H1 (cell line): ENCODE data around the gene SGCD. TPM values are rescaled to one million over a fixed set of nuclear protein-coding genes. Genes with fewer than 3 reads are reported as not detected.

Source experiments
- CTCF ChIA-PET: fragments of 300-600 bp; sonication (Branson Sonifier 250); formaldehyde crosslinking; loops from one replicate; lab custom pipeline; 2021; ENCODE audit not compliant: partially characterized antibody; lab: Charles Lee
- POLR2A ChIA-PET: fragments of 300-600 bp; sonication (Branson Sonifier 250); formaldehyde crosslinking; loops from one replicate; lab custom pipeline; 2021; ENCODE audit warnings: inconsistent platforms; ENCODE audit not compliant: partially characterized antibody; lab: Charles Lee
- DNase-seq, 2 experiments: peaks; one replicate each; pipeline versions ENCODE4 v3.0.0 to v3.0.0-alpha.2; 2010 to 2022; ENCODE audit warnings: low spot score in 2 of 2, low read depth in 1 of 2, mixed read lengths in 1 of 2
- FAIRE-seq: peaks from 2 replicates; lab custom pipeline; 2011; peaks lifted over from hg19 to GRCh38; lab: Jason Lieb, UNC
- H2AFZ ChIP-seq: 2 replicates; pipeline ENCODE4 v1.8.1; 2012; ENCODE audit warnings: low read length, inconsistent platforms
- H2AK5ac ChIP-seq: 2 replicates; pipeline ENCODE4 v1.6.1; 2013; ENCODE audit warnings: low read depth, low read length
- H2BK120ac ChIP-seq: replicated peaks from 2 replicates; pipeline ENCODE3; 2013; ENCODE audit warnings: low read depth, low read length, inconsistent platforms
- H2BK12ac ChIP-seq: 2 replicates; pipeline ENCODE4 v1.6.1; 2013; ENCODE audit warnings: low read depth, low read length
- H2BK15ac ChIP-seq: 2 replicates; pipeline ENCODE4 v1.6.1; 2013; ENCODE audit warnings: low read length
- H2BK20ac ChIP-seq: 2 replicates; pipeline ENCODE4 v1.6.1; 2013; ENCODE audit warnings: low read length
- H2BK5ac ChIP-seq: 2 replicates; pipeline ENCODE4 v1.6.1; 2013; ENCODE audit warnings: low read depth, low read length
- H3K14ac ChIP-seq: 2 replicates; pipeline ENCODE4 v1.6.1; 2013; ENCODE audit warnings: inconsistent platforms; ENCODE audit not compliant: insufficient read length
- H3K18ac ChIP-seq: 2 replicates; pipeline ENCODE4 v1.6.1; 2013; ENCODE audit warnings: low read length; ENCODE audit errors: extremely low read depth
- H3K23ac ChIP-seq: 2 replicates; pipeline ENCODE4 v1.6.1; 2013; ENCODE audit warnings: inconsistent platforms; ENCODE audit not compliant: insufficient read length
- H3K23me2 ChIP-seq: 2 replicates; pipeline ENCODE4 v1.6.1; 2013; ENCODE audit warnings: low read depth, low read length
- H3K27ac ChIP-seq: 2 replicates; pipeline ENCODE4 v1.6.1; 2011; ENCODE audit warnings: low read depth, low read length, inconsistent platforms
- H3K27me3 ChIP-seq, 4 experiments: replicated peaks in 1 of 4; 1 replicate in 1 of 4; 2 replicates in 3 of 4; pipeline versions ENCODE4 v1.6.1 to v1.8.1; 2011 to 2013; ENCODE audit warnings: low read length in 3 of 4, mild to moderate bottlenecking in 3 of 4, inconsistent platforms in 2 of 4, mixed read lengths in 2 of 4, moderate library complexity in 1 of 4; ENCODE audit not compliant: control insufficient read depth in 3 of 4, insufficient read depth in 3 of 4; ENCODE audit errors: extremely low read depth in 1 of 4
- H3K36me3 ChIP-seq, 4 experiments: 2 replicates each; pipeline versions ENCODE4 v1.6.1 to v1.8.1; 2011 to 2013; ENCODE audit warnings: mild to moderate bottlenecking in 4 of 4, low read length in 3 of 4, moderate library complexity in 2 of 4, control low read depth in 1 of 4, inconsistent platforms in 1 of 4; ENCODE audit not compliant: insufficient read depth in 4 of 4, control insufficient read depth in 2 of 4
- H3K4ac ChIP-seq: replicated peaks from 2 replicates; pipeline ENCODE3; 2013; ENCODE audit warnings: low read length, low read depth, mixed read lengths, inconsistent platforms; ENCODE audit not compliant: insufficient read length
- H3K4me1 ChIP-seq, 4 experiments: replicated peaks in 1 of 4; 1 replicate in 1 of 4; 2 replicates in 3 of 4; pipeline versions ENCODE4 v1.6.1 to v1.8.1; 2011 to 2013; ENCODE audit warnings: low read length in 3 of 4, inconsistent platforms in 2 of 4, mixed read lengths in 1 of 4; ENCODE audit not compliant: insufficient read depth in 4 of 4, control insufficient read depth in 3 of 4
- H3K4me2 ChIP-seq, 2 experiments: 2 replicates each; pipeline versions ENCODE4 v1.6.1 to v1.8.1; 2011 to 2013; ENCODE audit warnings: low read depth in 2 of 2, low read length in 2 of 2, control low read depth in 1 of 2, inconsistent platforms in 1 of 2, mild to moderate bottlenecking in 1 of 2; ENCODE audit not compliant: insufficient read depth in 1 of 2
- H3K4me3 ChIP-seq, 4 experiments: fragments of 200-600, 300-600 bp in 1 of 4; sonication (generic), shearing (Covaris generic), sonication (Bioruptor Twin) in 1 of 4; 2 replicates each; pipeline versions ENCODE4 v1.5.1 to v1.8.1; 2011 to 2016; ENCODE audit warnings: low read length in 4 of 4, low read depth in 3 of 4, control low read depth in 2 of 4, inconsistent platforms in 2 of 4, mild to moderate bottlenecking in 2 of 4, mixed read lengths in 1 of 4, moderate library complexity in 1 of 4; ENCODE audit not compliant: insufficient read depth in 2 of 4; ENCODE audit errors: extremely low read depth in 1 of 4
- H3K56ac ChIP-seq: replicated peaks from 2 replicates; pipeline ENCODE3; 2013; ENCODE audit warnings: low read depth, mild to moderate bottlenecking, mixed read lengths, low read length, inconsistent platforms; ENCODE audit not compliant: insufficient read length
- H3K79me1 ChIP-seq: 2 replicates; pipeline ENCODE4 v1.6.1; 2013; ENCODE audit warnings: low read depth, low read length, control low read depth
- H3K79me2 ChIP-seq, 2 experiments: 2 replicates each; pipeline versions ENCODE4 v1.6.1 to v1.8.1; 2012 to 2013; ENCODE audit warnings: low read length in 2 of 2, mild to moderate bottlenecking in 2 of 2, inconsistent platforms in 1 of 2; ENCODE audit not compliant: insufficient read depth in 2 of 2, control insufficient read depth in 1 of 2
- H3K9ac ChIP-seq, 4 experiments: replicated peaks in 1 of 4; 1 replicate in 1 of 4; 2 replicates in 3 of 4; pipeline versions ENCODE4 v1.6.1 to v1.8.1; 2011 to 2013; ENCODE audit warnings: low read depth in 3 of 4, low read length in 3 of 4, control low read depth in 2 of 4, mild to moderate bottlenecking in 2 of 4, moderate library complexity in 2 of 4, inconsistent platforms in 1 of 4; ENCODE audit errors: extremely low read depth in 1 of 4
- H3K9me3 ChIP-seq, 2 experiments: 2 replicates each; pipeline versions ENCODE4 v1.6.1 to v1.8.1; 2012 to 2013; ENCODE audit warnings: mild to moderate bottlenecking in 2 of 2, moderate library complexity in 2 of 2, control low read depth in 1 of 2, inconsistent platforms in 1 of 2, low read depth in 1 of 2, low read length in 1 of 2, mixed read lengths in 1 of 2; ENCODE audit not compliant: insufficient read depth in 2 of 2
- H4K20me1 ChIP-seq, 2 experiments: replicated peaks in 1 of 2; 2 replicates each; pipeline versions ENCODE3 to v1.8.1; 2011 to 2013; ENCODE audit warnings: inconsistent platforms in 2 of 2, low read length in 2 of 2, mild to moderate bottlenecking in 1 of 2; ENCODE audit not compliant: insufficient read depth in 2 of 2, control insufficient read depth in 1 of 2
- H4K5ac ChIP-seq: 2 replicates; pipeline ENCODE4 v1.6.1; 2013; ENCODE audit warnings: low read length, low read depth, mixed read lengths, inconsistent platforms; ENCODE audit not compliant: insufficient read length
- H4K8ac ChIP-seq: 2 replicates; pipeline ENCODE4 v1.8.0; 2013; ENCODE audit warnings: mild to moderate bottlenecking, moderate library complexity, low read length, inconsistent platforms; ENCODE audit not compliant: insufficient read depth; ENCODE audit errors: extremely low read depth
- H4K91ac ChIP-seq: replicated peaks from 2 replicates; pipeline ENCODE3; 2013; ENCODE audit warnings: low read length, mixed read lengths, inconsistent platforms; ENCODE audit not compliant: insufficient read length
- ASH2L ChIP-seq: fragments of 200-600, 300-600 bp; sonication (generic); IDR thresholded peaks from one replicate; pipeline ENCODE4 v1.7.1; 2017; ENCODE audit warnings: low read length
- CTBP2 ChIP-seq: IDR thresholded peaks from 2 replicates; pipeline ENCODE4 v1.7.0; 2011; ENCODE audit warnings: borderline replicate concordance, mild to moderate bottlenecking, moderate library complexity, mixed read lengths, low read length; ENCODE audit not compliant: insufficient read depth, insufficient read length
- MAFK ChIP-seq: IDR thresholded peaks from 2 replicates; pipeline ENCODE4 v1.6.1; 2012; ENCODE audit warnings: low read depth, mild to moderate bottlenecking, improper control_type of control experiment, low read length
- POLR2AphosphoS5 ChIP-seq: IDR thresholded peaks from 2 replicates; pipeline ENCODE4 v1.6.1; 2011; ENCODE audit warnings: low read depth, low read length
- WGBS, 2 experiments: shearing (Covaris generic) in 1 of 2; methylation state at CpG; one replicate each; pipeline versions ENCODE4 v1.1.6 to v1.1.7; 2013 to 2015; ENCODE audit warnings: low lambda C conversion rate in 2 of 2, mixed read lengths in 2 of 2, inconsistent platforms in 1 of 2, low coverage in 1 of 2, missing lambda C conversion rate in 1 of 2; ENCODE audit not compliant: insufficient replicate concordance in 2 of 2, insufficient coverage in 1 of 2, insufficient read length in 1 of 2; ENCODE audit errors: extremely low coverage in 1 of 2, missing lambda C conversion rate in 1 of 2; 5-methylcytosine and 5-hydroxymethylcytosine counted together
- polyA plus RNA-seq, 7 experiments: library from polyadenylated mRNA; depleted of rRNA in 3 of 7; stranded (reverse) in 5 of 7; unstranded in 2 of 7; fragments of >200 nt in 5 of 7; fragments of 200-250 nt in 2 of 7; gene quantifications; 1 replicate in 5 of 7; 2 replicates in 1 of 7; 4 replicates in 1 of 7; pipeline versions ENCODE4 v1.2.1 to v1.2.3, GENCODE V29; 2011 to 2013; ENCODE audit warnings: missing spikeins in 2 of 7, mixed read lengths in 2 of 7
- total RNA-seq: library from RNA; stranded (reverse); fragmentation: NEBNext Ultra II Directional; extraction: Animal tissue kit (Norgen Biotek cat#: 25700); gene quantifications from 2 replicates; pipeline ENCODE4 v1.2.1, GENCODE V29; 2021

Gene SGCD
- total and polyA plus RNA-seq, 2 of the 8 experiments (the other 6 are each of a cell fraction or from before 2014, with no cell fraction given) = 0.04 to 0.08 TPM

- no peak overlapping the region for H2AK5ac ChIP-seq
- ChIA-PET CTCF (no interaction called here), POLR2A (interaction anchor here (1.1 kb wide), 1 partner anchor 12 kb away, joined by 3 read pairs; no protein-coding TSS in a partner anchor)
- H4K5ac ChIP-seq = no peak overlapping the region
- H3K14ac ChIP-seq = no peak overlapping the region
- H4K8ac ChIP-seq = no peak overlapping the region
- H2BK15ac ChIP-seq = no peak overlapping the region
- no peaks in the 10 kb centered on the region for H3K23me2 ChIP-seq
- H3K4me3 ChIP-seq = no peak overlapping the region
- no peaks in the 10 kb centered on the region for H3K79me2 ChIP-seq
- H3K56ac ChIP-seq = no peak overlapping the region
- no peak overlapping the region for H3K18ac ChIP-seq
- H2BK12ac ChIP-seq = no peak overlapping the region
- no peak overlapping the region for H3K23ac ChIP-seq
- H3K4ac ChIP-seq = no peak overlapping the region
- H3K79me1 ChIP-seq = no peaks in the 10 kb centered on the region
- no peaks in the 10 kb centered on the region for H4K20me1 ChIP-seq
- H3K27ac ChIP-seq = no peak overlapping the region
- no peak overlapping the region for H2AFZ ChIP-seq
- no peaks in the 10 kb centered on the region for H3K27me3 ChIP-seq
- H2BK5ac ChIP-seq = no peak overlapping the region
- DNase-seq = no peak
- no peak overlapping the region for H2BK20ac ChIP-seq
- H3K36me3 ChIP-seq = no peaks in the 10 kb centered on the region
- FAIRE-seq = no peak
- no peak overlapping the region for H3K9ac ChIP-seq
- 89% methylated on average over 3 of the region's 3 CpGs; no CpG with 5 or more reads in 1 of the 2 experiments for WGBS, 2 experiments
- H3K4me2 ChIP-seq = no peak overlapping the region
- TF ChIP-seq CTBP2 (no peak), POLR2AphosphoS5 (no peak), ASH2L (no peak), MAFK (0 out of 2 replicates have a peak, but pooled peaks have one; percentile 3)
- peaks cover 0 to 3% (median 0%) of the 10 kb centered on the region in 4 experiments; a peak in 1 of 7 replicates for H3K4me1 ChIP-seq
- no peak overlapping the region for H4K91ac ChIP-seq
- H2BK120ac ChIP-seq = no peak overlapping the region
- no peaks in the 10 kb centered on the region for H3K9me3 ChIP-seq
Measured at GRCh38 chr5:156476158-156476551, 149.2 kb downstream of the SGCD start.
